Stimulated activated CD8-positive, alpha-beta memory T cell treated with anti-CD3 and anti-CD28 coated beads, Interleukin-12 subunit alpha, Interleukin-12 subunit beta, amount 100 ng/mL, for 24 hours (primary cell): ENCODE measurements around the gene FAM89B.

Experiments used
- DNase-seq: peaks from one replicate; pipeline ENCODE4 v3.0.0-alpha.2; 2020; ENCODE audit errors: extremely low read depth

FAM89B gene

GRCh38 chr11:65610404-65610803 lies 38.1 kb downstream of the FAM89B start:
- no peak for DNase-seq

- no peak for DNase-seq
These were observed 38.9 kb downstream of the FAM89B start for GRCh38 chr11:65611028-65611757.

DNA sequence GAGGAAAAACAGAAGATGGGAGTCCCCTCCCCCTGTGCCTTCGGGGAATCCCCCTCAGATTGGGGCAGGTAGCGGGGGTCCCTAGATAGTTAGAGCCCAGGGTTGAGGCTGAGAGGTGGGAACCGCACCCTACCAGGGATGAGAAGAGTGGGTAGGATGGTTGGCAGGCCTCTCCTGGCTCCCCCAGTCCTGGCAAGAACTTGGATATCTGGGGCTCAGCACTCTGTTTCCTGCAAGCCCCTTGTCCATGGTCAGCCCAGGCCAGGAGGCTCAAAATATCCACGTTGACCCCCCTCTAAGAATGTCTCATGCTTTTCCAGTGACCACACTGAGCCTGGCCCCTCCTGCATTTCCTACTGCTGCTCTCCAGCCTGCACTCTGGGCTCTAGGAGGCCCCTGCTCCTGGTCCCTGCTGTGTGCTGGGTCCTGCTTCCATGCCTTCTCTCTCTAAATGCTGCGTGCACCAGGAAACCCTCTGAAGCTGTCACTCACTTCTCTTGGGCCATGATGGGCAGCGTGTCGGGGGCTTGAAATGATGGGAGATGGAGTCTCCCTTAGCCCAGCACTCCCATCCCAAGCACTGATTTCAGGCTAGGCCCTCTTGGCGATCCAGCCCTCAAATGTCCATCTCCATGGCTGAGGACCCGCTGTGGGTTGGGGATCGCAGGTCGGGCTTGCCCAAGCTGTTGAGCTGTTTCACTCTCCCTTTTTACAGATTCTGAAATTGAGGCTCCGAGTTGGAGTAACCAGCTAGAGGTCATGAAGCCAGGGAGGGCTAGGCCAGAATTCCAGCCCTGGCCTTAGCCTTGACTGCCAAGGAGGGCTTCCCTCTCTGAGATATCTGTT lies 39.6 kb downstream of the FAM89B start:
- DNase-seq = no peak

DNA sequence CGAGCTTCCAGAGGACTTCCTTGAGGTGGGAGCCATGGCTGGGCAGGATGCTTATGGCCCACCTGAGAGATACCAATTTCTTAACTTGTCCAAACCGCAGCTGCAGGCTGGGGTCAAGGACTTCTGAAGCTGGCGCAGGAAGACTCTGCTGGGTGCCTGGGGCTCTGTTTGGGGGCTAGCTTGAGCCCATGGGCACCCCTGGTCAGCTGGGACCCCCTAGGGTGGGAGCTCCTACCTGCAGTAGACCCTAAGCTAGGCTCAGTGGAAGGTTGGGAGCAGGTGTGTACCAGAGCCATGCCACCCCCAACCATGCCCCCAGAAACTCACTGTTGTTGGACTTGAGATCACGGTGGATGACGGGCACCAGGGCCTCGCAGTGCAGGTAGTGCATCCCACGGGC lies 40.4 kb downstream of the FAM89B start:
- no peak for DNase-seq

GRCh38 chr11:65613091-65613928 lies 41.0 kb downstream of the FAM89B start:
- DNase-seq = no peak

- DNase-seq = peak; percentile 99
These were observed 43.1 kb downstream of the FAM89B start, which contains the start of gene PCNX3 for GRCh38 chr11:65615229-65615949. TSS of gene PCNX3 (plus strand) at chr11:65615776. CDS start at chr11:65616312, 536 bp downstream.

- no peak for DNase-seq
These were observed 43.7 kb downstream of the FAM89B start for GRCh38 chr11:65615950-65616574.

DNA sequence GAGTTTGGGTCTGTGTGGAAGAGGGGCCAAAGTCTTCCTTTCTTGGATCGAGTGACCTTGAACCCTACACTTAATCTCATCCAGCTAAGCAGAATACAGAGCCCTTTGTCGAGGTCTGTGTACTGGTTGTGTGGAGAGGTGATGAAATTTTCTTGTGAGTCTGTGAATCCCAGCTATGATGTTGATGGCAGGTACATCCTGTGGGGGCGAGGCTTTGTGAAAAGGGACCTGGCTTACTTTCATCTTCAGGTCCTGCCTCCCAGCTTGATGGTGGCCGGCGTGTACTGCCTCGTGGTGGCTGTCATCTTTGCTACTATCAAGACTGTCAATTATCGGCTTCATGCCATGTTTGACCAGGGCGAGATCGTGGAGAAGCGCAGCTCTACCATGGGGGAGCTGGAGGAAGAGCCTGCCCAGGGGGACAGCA lies 44.2 kb downstream of the FAM89B start:
- no peak for DNase-seq

GRCh38 chr11:65617136-65617850 lies 45.0 kb downstream of the FAM89B start:
- DNase-seq = no peak

DNA sequence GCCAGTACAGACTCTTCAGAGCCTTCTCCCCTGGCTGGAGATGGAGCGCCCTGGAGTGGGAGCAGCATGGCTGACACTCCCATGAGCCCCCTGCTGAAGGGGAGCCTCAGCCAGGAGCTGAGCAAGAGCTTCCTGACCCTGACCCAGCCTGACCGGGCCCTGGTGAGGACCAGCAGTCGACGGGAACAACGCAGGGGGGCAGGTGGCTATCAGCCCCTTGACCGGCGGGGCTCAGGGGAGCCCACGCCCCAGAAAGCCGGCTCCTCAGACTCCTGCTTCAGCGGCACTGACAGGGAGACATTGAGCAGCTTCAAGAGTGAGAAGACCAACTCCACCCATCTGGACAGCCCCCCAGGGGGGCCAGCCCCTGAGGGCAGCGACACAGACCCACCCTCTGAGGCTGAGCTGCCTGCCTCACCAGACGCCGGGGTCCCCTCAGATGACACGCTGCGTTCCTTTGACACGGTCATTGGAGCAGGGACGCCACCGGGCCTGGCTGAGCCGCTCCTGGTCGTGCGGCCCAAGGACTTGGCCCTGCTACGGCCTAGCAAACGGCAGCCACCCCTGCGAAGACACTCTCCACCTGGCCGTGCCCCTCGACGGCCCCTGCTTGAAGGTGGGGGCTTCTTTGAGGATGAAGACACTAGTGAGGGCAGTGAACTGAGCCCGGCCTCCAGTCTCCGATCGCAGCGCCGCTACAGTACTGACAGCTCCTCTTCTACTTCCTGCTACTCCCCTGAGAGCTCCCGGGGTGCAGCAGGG lies 45.8 kb downstream of the FAM89B start:
- no peak for DNase-seq

- DNase-seq = no peak
These were observed 46.4 kb downstream of the FAM89B start for GRCh38 chr11:65618763-65619162.

DNA sequence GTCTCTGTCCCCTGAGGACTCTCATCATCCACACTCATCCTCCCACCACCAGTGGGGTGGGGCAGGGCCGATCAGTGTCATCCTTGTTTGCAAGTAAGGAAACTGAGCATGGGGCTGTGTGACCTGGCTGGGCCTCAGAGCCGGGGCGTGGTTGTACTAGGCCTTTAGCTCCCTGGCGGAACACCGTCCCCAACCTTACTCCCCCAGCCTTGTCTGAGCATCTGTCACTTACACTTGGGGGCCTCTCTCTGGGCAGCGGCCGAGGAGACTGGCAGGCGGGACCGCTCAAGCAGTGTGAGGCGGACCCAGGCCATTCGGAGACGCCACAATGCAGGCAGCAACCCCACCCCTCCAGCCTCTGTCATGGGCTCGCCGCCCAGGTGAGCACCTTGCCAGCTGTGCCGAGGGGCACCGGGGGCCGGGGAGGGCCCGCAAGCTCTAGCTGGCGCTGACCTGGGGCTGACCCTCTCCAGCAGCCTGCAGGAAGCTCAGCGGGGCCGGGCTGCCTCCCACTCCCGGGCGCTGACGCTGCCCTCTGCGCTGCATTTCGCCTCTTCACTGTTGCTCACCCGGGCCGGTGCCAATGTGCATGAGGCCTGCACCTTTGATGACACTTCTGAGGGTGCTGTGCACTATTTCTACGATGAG lies 47.1 kb downstream of the FAM89B start:
- DNase-seq = no peak

DNA sequence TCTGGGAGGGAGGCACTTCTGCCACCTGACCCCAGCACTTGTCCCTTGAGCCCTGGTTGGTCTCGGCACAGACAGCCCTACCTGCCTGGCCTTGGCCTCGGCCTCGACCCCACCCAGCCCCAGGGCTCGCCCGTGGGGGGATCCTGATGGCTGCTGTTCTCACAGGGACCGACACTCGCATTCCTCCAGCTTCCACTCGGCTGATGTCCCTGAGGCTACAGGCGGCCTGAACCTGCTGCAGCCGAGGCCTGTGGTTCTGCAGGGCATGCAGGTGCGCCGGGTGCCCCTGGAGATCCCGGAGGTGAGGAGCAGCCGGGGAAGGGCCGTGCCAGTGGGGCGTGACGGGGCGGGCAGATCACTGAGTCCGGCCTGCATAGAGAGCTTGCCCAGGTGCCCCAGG lies 48.3 kb downstream of the FAM89B start:
- DNase-seq = no peak

GRCh38 chr11:65621460-65621859 lies 49.1 kb downstream of the FAM89B start:
- DNase-seq = no peak

- DNase-seq = no peak
These were observed 49.7 kb downstream of the FAM89B start for GRCh38 chr11:65622011-65622410.

GRCh38 chr11:65623177-65623576 lies 50.8 kb downstream of the FAM89B start:
- no peak for DNase-seq
